VCaP (cell line): ENCODE measurements around the gene FAM107A.

Source experiments
- H3K27ac ChIP-seq: fragments of 450-650 bp; 2 replicates; pipeline ENCODE4 v1.5.1; 2017
- TF ChIP-seq, protein P1 (sequence below): fragments of 450-650 bp; conservative IDR thresholded peaks from 2 replicates; pipeline ENCODE4 v1.5.1; 2017; ENCODE audit warnings: mild to moderate bottlenecking, moderate library complexity

Gene FAM107A

GRCh38 chr3:58560771-58561311 lies 16.4 kb downstream of the FAM107A start:
- H3K27ac ChIP-seq, result no peak overlapping the region
- TF ChIP-seq, protein P1, sequence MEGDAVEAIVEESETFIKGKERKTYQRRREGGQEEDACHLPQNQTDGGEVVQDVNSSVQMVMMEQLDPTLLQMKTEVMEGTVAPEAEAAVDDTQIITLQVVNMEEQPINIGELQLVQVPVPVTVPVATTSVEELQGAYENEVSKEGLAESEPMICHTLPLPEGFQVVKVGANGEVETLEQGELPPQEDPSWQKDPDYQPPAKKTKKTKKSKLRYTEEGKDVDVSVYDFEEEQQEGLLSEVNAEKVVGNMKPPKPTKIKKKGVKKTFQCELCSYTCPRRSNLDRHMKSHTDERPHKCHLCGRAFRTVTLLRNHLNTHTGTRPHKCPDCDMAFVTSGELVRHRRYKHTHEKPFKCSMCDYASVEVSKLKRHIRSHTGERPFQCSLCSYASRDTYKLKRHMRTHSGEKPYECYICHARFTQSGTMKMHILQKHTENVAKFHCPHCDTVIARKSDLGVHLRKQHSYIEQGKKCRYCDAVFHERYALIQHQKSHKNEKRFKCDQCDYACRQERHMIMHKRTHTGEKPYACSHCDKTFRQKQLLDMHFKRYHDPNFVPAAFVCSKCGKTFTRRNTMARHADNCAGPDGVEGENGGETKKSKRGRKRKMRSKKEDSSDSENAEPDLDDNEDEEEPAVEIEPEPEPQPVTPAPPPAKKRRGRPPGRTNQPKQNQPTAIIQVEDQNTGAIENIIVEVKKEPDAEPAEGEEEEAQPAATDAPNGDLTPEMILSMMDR, result peak; percentile 34; the same call in 1 of the 2 replicates

DNA sequence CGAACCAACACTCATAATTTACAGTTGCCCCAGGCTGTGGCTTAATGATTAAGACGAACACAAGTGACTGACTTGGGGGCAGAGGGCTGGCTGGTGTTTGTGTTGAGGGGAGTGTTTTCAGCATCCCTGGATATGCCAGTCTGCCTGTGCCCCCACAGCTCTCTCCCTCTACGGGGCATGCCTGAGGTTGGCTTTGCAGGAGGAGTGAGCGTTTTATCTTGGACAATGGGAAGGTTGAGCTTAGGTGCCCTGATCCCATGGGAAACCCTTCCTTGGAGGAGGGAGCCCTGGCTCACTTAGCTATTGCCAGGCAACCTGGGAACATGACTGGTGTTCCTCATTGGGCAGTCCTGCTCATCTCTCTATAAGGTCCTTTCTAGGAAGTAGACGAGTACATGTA lies 17.6 kb downstream of the FAM107A start:
- TF ChIP-seq, protein P1, result no peak
- no peak overlapping the region for H3K27ac ChIP-seq

DNA sequence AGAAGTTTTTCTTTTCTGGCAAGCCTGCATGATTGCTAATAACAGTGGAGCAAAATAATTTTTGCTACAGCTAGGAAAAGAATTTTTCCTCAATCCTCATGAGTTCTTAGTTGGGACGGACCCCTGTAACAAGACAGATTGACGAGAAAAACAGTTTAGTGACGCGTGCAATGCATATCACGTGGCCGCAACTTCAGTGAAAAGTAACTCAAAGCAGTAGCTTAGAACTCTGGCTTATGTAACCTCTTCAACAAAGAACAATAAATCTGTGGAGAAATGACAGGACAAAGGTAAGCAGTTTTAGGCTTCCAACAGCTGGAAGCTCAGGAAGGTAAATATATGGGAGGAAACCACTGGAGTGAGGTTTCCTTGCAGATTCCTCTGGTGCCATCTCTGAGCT lies 19.7 kb downstream of the FAM107A start:
- TF ChIP-seq, protein P1, result no peak
- no peak overlapping the region for H3K27ac ChIP-seq

- TF ChIP-seq, protein P1, result no peak
- no peak overlapping the region for H3K27ac ChIP-seq
Observed at GRCh38 chr3:58556761-58557221, 20.4 kb downstream of the FAM107A start.

DNA sequence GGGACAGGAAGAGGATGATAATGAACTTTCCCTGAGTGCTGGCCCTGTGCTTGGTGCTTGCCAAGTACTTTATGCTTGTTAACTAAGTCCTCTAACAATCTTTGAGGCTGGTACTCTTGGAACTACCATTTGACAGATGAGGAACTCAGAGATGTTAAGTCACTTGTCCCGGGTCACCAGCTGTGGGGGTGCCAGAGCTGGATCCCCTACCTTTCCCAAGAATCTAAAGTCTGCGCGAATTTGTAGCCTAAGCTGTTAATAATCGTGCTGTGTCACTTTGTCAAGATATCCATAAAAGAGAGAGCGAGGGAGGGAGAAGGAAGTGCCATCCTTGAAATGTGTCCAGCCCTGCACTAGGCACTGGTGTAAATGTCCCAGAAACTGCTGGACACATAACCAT lies 21.2 kb downstream of the FAM107A start:
- TF ChIP-seq, protein P1, result no peak

DNA sequence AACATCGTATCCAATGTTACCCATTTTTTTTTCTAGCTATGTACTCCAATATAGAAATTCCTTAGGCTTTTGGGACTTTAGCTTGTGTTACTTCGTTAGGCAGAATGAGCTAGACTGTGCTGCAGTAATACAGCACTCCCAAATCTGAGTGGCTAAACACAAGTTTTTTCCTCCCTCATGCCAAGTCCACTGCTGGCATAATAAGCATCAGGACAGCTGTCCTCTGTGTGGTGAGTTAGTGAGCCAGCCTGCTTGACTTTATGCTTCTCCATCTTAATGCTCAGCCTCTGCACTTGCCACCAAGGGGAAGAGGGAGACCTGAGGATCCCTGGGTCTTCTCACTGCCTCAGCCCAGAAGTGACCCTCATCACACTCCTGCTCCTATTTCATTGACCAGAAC lies 22.0 kb downstream of the FAM107A start:
- H3K27ac ChIP-seq, result no peak overlapping the region
- TF ChIP-seq, protein P1, result no peak

More for the DNA sequence above, 21.2 kb downstream of the FAM107A start:
- no peak overlapping the region for H3K27ac ChIP-seq

GRCh38 chr3:58553003-58553402 lies 24.2 kb downstream of the FAM107A start:
- TF ChIP-seq, protein P1, result no peak
- no peak overlapping the region for H3K27ac ChIP-seq
